H1 (cell line): Measurements from ENCODE around the gene AFAP1L1. TPM values are rescaled to one million over a fixed set of nuclear protein-coding genes. Genes with fewer than 3 reads are reported as not detected.

Source experiments
- CTCF ChIA-PET: fragments of 300-600 bp; sonication (Branson Sonifier 250); formaldehyde crosslinking; loops from one replicate; lab custom pipeline; 2021; ENCODE audit not compliant: partially characterized antibody; lab: Charles Lee
- POLR2A ChIA-PET: fragments of 300-600 bp; sonication (Branson Sonifier 250); formaldehyde crosslinking; loops from one replicate; lab custom pipeline; 2021; ENCODE audit warnings: inconsistent platforms; ENCODE audit not compliant: partially characterized antibody; lab: Charles Lee
- DNase-seq, 2 experiments: peaks; one replicate each; pipeline versions ENCODE4 v3.0.0 to v3.0.0-alpha.2; 2010 to 2022; ENCODE audit warnings: low spot score in 2 of 2, low read depth in 1 of 2, mixed read lengths in 1 of 2
- FAIRE-seq: peaks from 2 replicates; lab custom pipeline; 2011; peaks lifted over from hg19 to GRCh38; lab: Jason Lieb, UNC
- H2AFZ ChIP-seq: 2 replicates; pipeline ENCODE4 v1.8.1; 2012; ENCODE audit warnings: low read length, inconsistent platforms
- H2AK5ac ChIP-seq: 2 replicates; pipeline ENCODE4 v1.6.1; 2013; ENCODE audit warnings: low read depth, low read length
- H2BK120ac ChIP-seq: replicated peaks from 2 replicates; pipeline ENCODE3; 2013; ENCODE audit warnings: low read depth, low read length, inconsistent platforms
- H2BK12ac ChIP-seq: 2 replicates; pipeline ENCODE4 v1.6.1; 2013; ENCODE audit warnings: low read depth, low read length
- H2BK15ac ChIP-seq: 2 replicates; pipeline ENCODE4 v1.6.1; 2013; ENCODE audit warnings: low read length
- H2BK20ac ChIP-seq: 2 replicates; pipeline ENCODE4 v1.6.1; 2013; ENCODE audit warnings: low read length
- H2BK5ac ChIP-seq: 2 replicates; pipeline ENCODE4 v1.6.1; 2013; ENCODE audit warnings: low read depth, low read length
- H3K14ac ChIP-seq: 2 replicates; pipeline ENCODE4 v1.6.1; 2013; ENCODE audit warnings: inconsistent platforms; ENCODE audit not compliant: insufficient read length
- H3K18ac ChIP-seq: 2 replicates; pipeline ENCODE4 v1.6.1; 2013; ENCODE audit warnings: low read length; ENCODE audit errors: extremely low read depth
- H3K23ac ChIP-seq: 2 replicates; pipeline ENCODE4 v1.6.1; 2013; ENCODE audit warnings: inconsistent platforms; ENCODE audit not compliant: insufficient read length
- H3K23me2 ChIP-seq: 2 replicates; pipeline ENCODE4 v1.6.1; 2013; ENCODE audit warnings: low read depth, low read length
- H3K27ac ChIP-seq: 2 replicates; pipeline ENCODE4 v1.6.1; 2011; ENCODE audit warnings: low read depth, low read length, inconsistent platforms
- H3K27me3 ChIP-seq, 4 experiments: replicated peaks in 1 of 4; 1 replicate in 1 of 4; 2 replicates in 3 of 4; pipeline versions ENCODE4 v1.6.1 to v1.8.1; 2011 to 2013; ENCODE audit warnings: low read length in 3 of 4, mild to moderate bottlenecking in 3 of 4, inconsistent platforms in 2 of 4, mixed read lengths in 2 of 4, moderate library complexity in 1 of 4; ENCODE audit not compliant: control insufficient read depth in 3 of 4, insufficient read depth in 3 of 4; ENCODE audit errors: extremely low read depth in 1 of 4
- H3K36me3 ChIP-seq, 4 experiments: 2 replicates each; pipeline versions ENCODE4 v1.6.1 to v1.8.1; 2011 to 2013; ENCODE audit warnings: mild to moderate bottlenecking in 4 of 4, low read length in 3 of 4, moderate library complexity in 2 of 4, control low read depth in 1 of 4, inconsistent platforms in 1 of 4; ENCODE audit not compliant: insufficient read depth in 4 of 4, control insufficient read depth in 2 of 4
- H3K4ac ChIP-seq: replicated peaks from 2 replicates; pipeline ENCODE3; 2013; ENCODE audit warnings: low read length, low read depth, mixed read lengths, inconsistent platforms; ENCODE audit not compliant: insufficient read length
- H3K4me1 ChIP-seq, 4 experiments: replicated peaks in 1 of 4; 1 replicate in 1 of 4; 2 replicates in 3 of 4; pipeline versions ENCODE4 v1.6.1 to v1.8.1; 2011 to 2013; ENCODE audit warnings: low read length in 3 of 4, inconsistent platforms in 2 of 4, mixed read lengths in 1 of 4; ENCODE audit not compliant: insufficient read depth in 4 of 4, control insufficient read depth in 3 of 4
- H3K4me2 ChIP-seq, 2 experiments: 2 replicates each; pipeline versions ENCODE4 v1.6.1 to v1.8.1; 2011 to 2013; ENCODE audit warnings: low read depth in 2 of 2, low read length in 2 of 2, control low read depth in 1 of 2, inconsistent platforms in 1 of 2, mild to moderate bottlenecking in 1 of 2; ENCODE audit not compliant: insufficient read depth in 1 of 2
- H3K4me3 ChIP-seq, 4 experiments: fragments of 200-600, 300-600 bp in 1 of 4; sonication (generic), shearing (Covaris generic), sonication (Bioruptor Twin) in 1 of 4; 2 replicates each; pipeline versions ENCODE4 v1.5.1 to v1.8.1; 2011 to 2016; ENCODE audit warnings: low read length in 4 of 4, low read depth in 3 of 4, control low read depth in 2 of 4, inconsistent platforms in 2 of 4, mild to moderate bottlenecking in 2 of 4, mixed read lengths in 1 of 4, moderate library complexity in 1 of 4; ENCODE audit not compliant: insufficient read depth in 2 of 4; ENCODE audit errors: extremely low read depth in 1 of 4
- H3K56ac ChIP-seq: replicated peaks from 2 replicates; pipeline ENCODE3; 2013; ENCODE audit warnings: low read depth, mild to moderate bottlenecking, mixed read lengths, low read length, inconsistent platforms; ENCODE audit not compliant: insufficient read length
- H3K79me1 ChIP-seq: 2 replicates; pipeline ENCODE4 v1.6.1; 2013; ENCODE audit warnings: low read depth, low read length, control low read depth
- H3K79me2 ChIP-seq, 2 experiments: 2 replicates each; pipeline versions ENCODE4 v1.6.1 to v1.8.1; 2012 to 2013; ENCODE audit warnings: low read length in 2 of 2, mild to moderate bottlenecking in 2 of 2, inconsistent platforms in 1 of 2; ENCODE audit not compliant: insufficient read depth in 2 of 2, control insufficient read depth in 1 of 2
- H3K9ac ChIP-seq, 4 experiments: replicated peaks in 1 of 4; 1 replicate in 1 of 4; 2 replicates in 3 of 4; pipeline versions ENCODE4 v1.6.1 to v1.8.1; 2011 to 2013; ENCODE audit warnings: low read depth in 3 of 4, low read length in 3 of 4, control low read depth in 2 of 4, mild to moderate bottlenecking in 2 of 4, moderate library complexity in 2 of 4, inconsistent platforms in 1 of 4; ENCODE audit errors: extremely low read depth in 1 of 4
- H3K9me3 ChIP-seq, 2 experiments: 2 replicates each; pipeline versions ENCODE4 v1.6.1 to v1.8.1; 2012 to 2013; ENCODE audit warnings: mild to moderate bottlenecking in 2 of 2, moderate library complexity in 2 of 2, control low read depth in 1 of 2, inconsistent platforms in 1 of 2, low read depth in 1 of 2, low read length in 1 of 2, mixed read lengths in 1 of 2; ENCODE audit not compliant: insufficient read depth in 2 of 2
- H4K20me1 ChIP-seq, 2 experiments: replicated peaks in 1 of 2; 2 replicates each; pipeline versions ENCODE3 to v1.8.1; 2011 to 2013; ENCODE audit warnings: inconsistent platforms in 2 of 2, low read length in 2 of 2, mild to moderate bottlenecking in 1 of 2; ENCODE audit not compliant: insufficient read depth in 2 of 2, control insufficient read depth in 1 of 2
- H4K5ac ChIP-seq: 2 replicates; pipeline ENCODE4 v1.6.1; 2013; ENCODE audit warnings: low read length, low read depth, mixed read lengths, inconsistent platforms; ENCODE audit not compliant: insufficient read length
- H4K8ac ChIP-seq: 2 replicates; pipeline ENCODE4 v1.8.0; 2013; ENCODE audit warnings: mild to moderate bottlenecking, moderate library complexity, low read length, inconsistent platforms; ENCODE audit not compliant: insufficient read depth; ENCODE audit errors: extremely low read depth
- H4K91ac ChIP-seq: replicated peaks from 2 replicates; pipeline ENCODE3; 2013; ENCODE audit warnings: low read length, mixed read lengths, inconsistent platforms; ENCODE audit not compliant: insufficient read length
- BRCA1 ChIP-seq: IDR thresholded peaks from 2 replicates; pipeline ENCODE4 v1.6.1; 2012; ENCODE audit warnings: low read depth, low read length, improper control_type of control experiment
- CBX8 ChIP-seq: fragments of 300-800, 300-1000 bp; sonication (generic); IDR thresholded peaks from 2 replicates; pipeline ENCODE4 v1.7.1; 2016; ENCODE audit warnings: low read depth, low read length, borderline replicate concordance
- GABPA ChIP-seq: IDR thresholded peaks from 2 replicates; pipeline ENCODE4 v1.6.1; 2011; ENCODE audit warnings: mild to moderate bottlenecking, low read length, moderate library complexity, borderline replicate concordance; ENCODE audit not compliant: insufficient read depth
- SUZ12 ChIP-seq: fragments of 200-600 bp; sonication (generic); IDR thresholded peaks from 2 replicates; pipeline ENCODE4 v1.6.1; 2012; ENCODE audit warnings: mild to moderate bottlenecking, inconsistent platforms, low read length, moderate library complexity, mixed read lengths
- polyA plus RNA-seq, 7 experiments: library from polyadenylated mRNA; depleted of rRNA in 3 of 7; stranded (reverse) in 5 of 7; unstranded in 2 of 7; fragments of >200 nt in 5 of 7; fragments of 200-250 nt in 2 of 7; gene quantifications; 1 replicate in 5 of 7; 2 replicates in 1 of 7; 4 replicates in 1 of 7; pipeline versions ENCODE4 v1.2.1 to v1.2.3, GENCODE V29; 2011 to 2013; ENCODE audit warnings: missing spikeins in 2 of 7, mixed read lengths in 2 of 7
- total RNA-seq: library from RNA; stranded (reverse); fragmentation: NEBNext Ultra II Directional; extraction: Animal tissue kit (Norgen Biotek cat#: 25700); gene quantifications from 2 replicates; pipeline ENCODE4 v1.2.1, GENCODE V29; 2021
- TF ChIP-seq, protein P1 (sequence below): IDR thresholded peaks from 2 replicates; pipeline ENCODE4 v1.6.1; 2012; ENCODE audit warnings: inconsistent platforms
- TF ChIP-seq, protein P2 (sequence below): IDR thresholded peaks from 2 replicates; pipeline ENCODE4 v1.6.1; 2011; ENCODE audit warnings: low read depth, mild to moderate bottlenecking, low read length; ENCODE audit not compliant: insufficient read depth

Gene AFAP1L1
- total and polyA plus RNA-seq, 2 of the 8 experiments (the other 6 are each of a cell fraction or from before 2014, with no cell fraction given) = 0.79 to 4.7 TPM

DNA sequence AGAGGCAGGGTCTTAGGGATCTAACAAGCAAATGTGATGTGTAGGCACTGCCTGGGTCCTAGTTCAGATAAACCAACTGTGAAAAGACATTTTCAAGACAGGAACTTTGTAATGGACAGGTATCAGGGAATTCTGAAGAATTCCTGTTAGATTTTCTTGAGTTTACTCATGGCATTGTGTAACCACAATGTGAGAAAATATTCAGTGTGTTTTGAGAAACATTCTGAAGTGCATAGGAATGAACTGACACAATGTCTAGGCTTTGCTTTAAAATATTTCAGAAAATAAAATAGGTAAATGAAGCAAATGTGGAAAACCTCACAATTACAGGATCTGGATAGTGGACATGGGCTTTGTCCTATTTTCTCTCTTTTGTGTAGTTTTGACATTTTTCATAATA lies 15.2 kb upstream of the AFAP1L1 start:
- POLR2A ChIA-PET = no interaction called here
- no peak for FAIRE-seq
- H3K27me3 ChIP-seq = 0 out of 7 replicates have a peak, but pooled peaks cover 0 to 2% (median 0%) of the 10 kb centered on the region in 4 experiments

More for the DNA sequence above, 15.2 kb upstream of the AFAP1L1 start:
- Histone ChIP-seq H3K4ac (no peak overlapping the region), H3K56ac (no peak overlapping the region), H4K5ac (no peak overlapping the region), H2AFZ (no peak overlapping the region), H2BK15ac (no peak overlapping the region), H2BK120ac (no peak overlapping the region), H2AK5ac (no peak overlapping the region), H3K4me3 (no peak overlapping the region), H3K23me2 (no peaks in the 10 kb centered on the region), H3K36me3 (no peaks in the 10 kb centered on the region), H4K20me1 (no peaks in the 10 kb centered on the region), H2BK5ac (no peak overlapping the region), H3K4me1 (no peaks in the 10 kb centered on the region; a peak in 1 of 7 replicates), H4K91ac (no peak overlapping the region), H3K4me2 (no peak overlapping the region), H3K79me2 (no peaks in the 10 kb centered on the region), H3K27ac (no peak overlapping the region), H3K9me3 (no peaks in the 10 kb centered on the region), H4K8ac (no peak overlapping the region), H3K18ac (no peak overlapping the region), H2BK20ac (no peak overlapping the region), H2BK12ac (no peak overlapping the region), H3K79me1 (no peaks in the 10 kb centered on the region)
- CTCF ChIA-PET = interaction anchor here (0.9 to 1.5 kb wide), 4 partner anchors 9 to 515 kb away, joined by 3 to 6 read pairs (median 4); no protein-coding TSS in a partner anchor
- no peak for TF ChIP-seq CBX8
- TF ChIP-seq SUZ12 = no peak
- no peak for TF ChIP-seq GABPA
- TF ChIP-seq, protein P1, sequence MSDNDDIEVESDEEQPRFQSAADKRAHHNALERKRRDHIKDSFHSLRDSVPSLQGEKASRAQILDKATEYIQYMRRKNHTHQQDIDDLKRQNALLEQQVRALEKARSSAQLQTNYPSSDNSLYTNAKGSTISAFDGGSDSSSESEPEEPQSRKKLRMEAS = no peak
- TF ChIP-seq, protein P2, sequence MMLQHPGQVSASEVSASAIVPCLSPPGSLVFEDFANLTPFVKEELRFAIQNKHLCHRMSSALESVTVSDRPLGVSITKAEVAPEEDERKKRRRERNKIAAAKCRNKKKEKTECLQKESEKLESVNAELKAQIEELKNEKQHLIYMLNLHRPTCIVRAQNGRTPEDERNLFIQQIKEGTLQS = no peak
- no peak for TF ChIP-seq BRCA1
- TF ChIP-seq, all 59 proteins: peak for 0
- no peak overlapping the region for H3K14ac ChIP-seq
- H3K9ac ChIP-seq = no peak overlapping the region
- DNase-seq = no peak
- H3K23ac ChIP-seq = no peak overlapping the region
